BLaER1 treated with 17β-estradiol and CSF1 and Interleukin-3, amounts not matched to agents 10 nM and 100 nM (cell line): ENCODE results near the gene LDLRAD3.

Experiments
- H3K27ac ChIP-seq, 11 experiments: shearing (Covaris generic); formaldehyde crosslinking; 2 replicates each; pipeline ENCODE4 v1.8.1; 2022
- H3K27me3 ChIP-seq, 11 experiments: shearing (Covaris generic); formaldehyde crosslinking; 2 replicates each; pipeline ENCODE4 v1.8.1; 2022
- H3K36me3 ChIP-seq, 11 experiments: shearing (Covaris generic); formaldehyde crosslinking; 2 replicates each; pipeline ENCODE4 v1.8.1; 2022
- H3K4me1 ChIP-seq, 10 experiments: shearing (Covaris generic); formaldehyde crosslinking; 2 replicates each; pipeline ENCODE4 v1.8.1; 2022
- H3K4me2 ChIP-seq, 11 experiments: shearing (Covaris generic); formaldehyde crosslinking; 2 replicates each; pipeline ENCODE4 v1.8.1; 2022
- H3K4me3 ChIP-seq, 10 experiments: shearing (Covaris generic); formaldehyde crosslinking; 2 replicates each; pipeline ENCODE4 v1.8.1; 2022
- H3K9ac ChIP-seq, 11 experiments: shearing (Covaris generic); formaldehyde crosslinking; 2 replicates each; pipeline ENCODE4 v1.8.1; 2022
- H3K9me3 ChIP-seq, 11 experiments: shearing (Covaris generic); formaldehyde crosslinking; replicated peaks in 1 of 11; 2 replicates each; pipeline ENCODE4 v1.8.1; 2022
- H4K20me1 ChIP-seq, 11 experiments: shearing (Covaris generic); formaldehyde crosslinking; 2 replicates each; pipeline ENCODE4 v1.8.1; 2022
- Cebpa-rat ChIP-seq, 11 experiments: shearing (Covaris generic); IDR thresholded peaks; 2 replicates each; pipeline ENCODE4 v1.8.1; 2022

LDLRAD3 gene

DNA sequence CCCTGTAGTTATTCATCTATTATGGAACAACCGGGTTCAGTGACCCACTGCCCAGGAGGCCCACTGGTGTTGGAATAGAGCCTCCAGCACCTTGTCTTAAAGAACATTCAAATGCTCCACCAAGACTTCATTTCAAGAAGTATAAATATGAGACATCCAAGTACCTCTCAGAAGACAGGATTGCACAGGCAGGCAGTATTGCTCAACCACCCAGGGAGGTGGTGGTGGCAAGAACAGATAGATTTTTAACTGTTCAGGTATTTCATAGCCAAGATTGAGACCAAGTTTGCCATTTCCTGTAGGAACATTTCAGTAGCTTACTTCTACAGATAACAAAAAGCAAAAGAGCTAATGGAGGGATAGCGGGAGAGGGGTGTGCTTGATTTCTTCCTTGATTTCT lies 266.7 kb downstream of the LDLRAD3 start:
- Histone ChIP-seq H3K9ac (no peak overlapping the region), H3K9me3 (no peaks in the 10 kb centered on the region), H3K27me3 (no peaks in the 10 kb centered on the region), H3K4me1 (no peaks in the 10 kb centered on the region), H3K27ac (no peak overlapping the region), H3K36me3 (peaks cover under 1 to 78% (median 17%) of the 10 kb centered on the region in 11 experiments; a peak in 13 of 22 replicates), H3K4me3 (no peak overlapping the region), H4K20me1 (peaks cover 0 to 36% (median 0%) of the 10 kb centered on the region in 11 experiments; a peak in 5 of 22 replicates), H3K4me2 (no peak overlapping the region)
- TF ChIP-seq Cebpa-rat (IDR thresholded peaks at IDR 0.05), result no peak

DNA sequence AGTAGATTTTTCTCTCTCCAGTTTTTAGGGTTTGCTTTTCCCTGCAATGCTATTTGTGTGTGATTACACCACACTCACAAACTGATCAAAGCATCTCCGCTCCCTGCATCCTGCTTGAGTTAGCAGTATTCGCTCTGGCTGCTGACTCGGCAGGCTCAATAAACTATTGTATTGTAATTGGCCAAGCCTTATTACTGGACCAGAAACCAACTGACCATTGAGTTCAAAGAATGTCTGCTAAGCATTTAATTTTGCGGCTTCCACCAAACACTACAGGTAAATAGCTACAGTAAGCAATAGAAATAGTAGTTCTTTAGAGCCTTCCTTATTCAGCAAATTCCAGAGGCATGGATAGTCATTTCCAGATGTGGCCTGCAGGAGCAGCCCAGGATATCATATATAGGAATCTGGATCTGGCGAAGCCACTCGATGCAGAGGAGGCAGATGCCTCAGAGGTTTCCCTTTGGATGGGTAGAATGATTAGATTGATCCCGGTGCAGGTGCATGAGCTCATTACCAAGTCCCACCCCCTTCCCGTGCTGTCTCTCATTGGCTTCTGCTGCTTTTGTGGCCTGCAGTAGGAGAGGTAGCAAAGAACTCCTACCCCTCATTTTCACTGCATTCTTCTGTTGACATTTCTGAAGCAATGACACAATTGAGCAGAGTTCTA lies 268.0 kb downstream of the LDLRAD3 start:
- no peak overlapping the region for H3K4me2 ChIP-seq

DNA sequence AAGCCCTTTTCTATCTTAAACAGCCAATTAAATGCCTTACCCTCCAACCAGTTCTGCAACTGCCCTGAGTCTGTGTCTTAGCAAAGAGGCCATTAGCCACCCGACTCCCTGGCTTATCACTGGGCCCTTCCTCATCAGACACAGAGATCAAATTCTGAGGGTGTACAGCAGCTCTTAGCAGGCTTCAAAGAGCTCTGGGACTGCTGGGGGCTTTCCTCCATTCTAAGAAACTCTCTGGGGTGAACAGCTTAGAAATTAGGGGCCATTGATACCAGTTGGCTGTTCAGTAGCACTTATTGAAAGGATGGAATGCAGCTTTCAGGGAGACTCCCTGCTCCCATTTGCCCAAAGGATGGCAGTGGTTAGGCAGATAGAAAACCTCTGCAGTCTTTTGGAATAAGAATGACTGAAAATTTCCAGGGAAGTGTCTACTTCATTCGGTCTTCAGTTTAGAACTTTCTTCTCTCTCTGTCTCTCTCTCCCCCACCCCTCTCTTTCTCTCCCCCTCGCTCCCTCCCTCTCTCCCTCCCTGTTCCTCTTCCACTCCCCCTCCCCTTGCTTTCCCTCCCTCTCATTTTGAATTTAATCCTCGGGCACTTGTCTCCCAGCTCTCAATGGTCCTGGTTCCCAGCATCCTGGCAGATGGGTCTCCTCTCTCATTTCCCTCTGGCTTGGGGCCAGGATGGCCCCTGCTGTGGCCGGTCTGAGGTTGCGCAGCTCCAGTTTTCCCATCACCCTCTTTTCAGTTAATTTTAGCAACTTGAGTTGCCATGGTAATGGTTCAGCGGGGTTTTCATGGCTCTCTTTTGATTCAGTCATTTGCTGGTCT lies 268.9 kb downstream of the LDLRAD3 start:
- H3K4me3 ChIP-seq, result no peak overlapping the region
- H3K27me3 ChIP-seq, result no peaks in the 10 kb centered on the region
- TF ChIP-seq Cebpa-rat (IDR thresholded peaks at IDR 0.05), result no peak
- H4K20me1 ChIP-seq, result peaks cover 0 to 36% (median 0%) of the 10 kb centered on the region in 11 experiments; a peak in 5 of 22 replicates
- no peak overlapping the region for H3K9ac ChIP-seq
- peaks cover 7 to 78% (median 20%) of the 10 kb centered on the region in 11 experiments; a peak in 18 of 22 replicates for H3K36me3 ChIP-seq
- peaks cover 0 to 13% (median 5%) of the 10 kb centered on the region in 11 experiments; a peak in 14 of 22 replicates for H3K9me3 ChIP-seq
- H3K4me2 ChIP-seq, result no peak overlapping the region
- H3K27ac ChIP-seq, result no peak overlapping the region
- H3K4me1 ChIP-seq, result no peaks in the 10 kb centered on the region

More for the DNA sequence above, 268.0 kb downstream of the LDLRAD3 start:
- TF ChIP-seq Cebpa-rat (IDR thresholded peaks at IDR 0.05), result no peak
- Histone ChIP-seq H3K9me3 (peaks cover 0 to 5% (median 0%) of the 10 kb centered on the region in 11 experiments; a peak in 3 of 22 replicates), H3K36me3 (peaks cover 5 to 78% (median 13%) of the 10 kb centered on the region in 11 experiments; a peak in 15 of 22 replicates), H3K27me3 (no peaks in the 10 kb centered on the region), H3K4me3 (no peak overlapping the region), H3K27ac (no peak overlapping the region), H3K9ac (no peak overlapping the region), H3K4me1 (no peaks in the 10 kb centered on the region), H4K20me1 (peaks cover 0 to 36% (median 0%) of the 10 kb centered on the region in 11 experiments; a peak in 5 of 22 replicates)

DNA sequence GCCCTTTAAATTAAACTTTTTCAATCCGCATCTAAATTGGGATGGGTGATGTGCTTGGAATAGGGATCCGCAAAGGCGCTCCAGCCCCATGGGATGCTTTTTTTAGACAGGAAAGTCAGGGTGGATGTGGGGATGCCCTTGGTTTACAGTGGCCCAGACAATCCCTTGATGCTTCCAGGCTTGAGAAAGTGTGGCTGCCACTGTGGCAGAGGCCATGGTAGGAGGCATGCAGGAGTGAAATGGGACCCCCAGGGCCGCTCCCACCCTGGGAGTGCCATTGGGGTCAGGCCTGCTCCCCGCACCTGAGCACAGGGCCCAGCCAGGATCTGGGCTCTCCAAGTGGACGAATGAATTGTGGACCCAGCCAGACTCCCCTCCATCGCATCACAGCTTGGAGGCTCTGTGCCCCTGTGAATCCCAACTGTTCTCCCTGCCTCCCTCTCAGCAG lies 269.6 kb downstream of the LDLRAD3 start:
- Histone ChIP-seq H3K4me1 (no peaks in the 10 kb centered on the region), H3K9ac (no peak overlapping the region), H3K4me2 (no peak overlapping the region)

DNA sequence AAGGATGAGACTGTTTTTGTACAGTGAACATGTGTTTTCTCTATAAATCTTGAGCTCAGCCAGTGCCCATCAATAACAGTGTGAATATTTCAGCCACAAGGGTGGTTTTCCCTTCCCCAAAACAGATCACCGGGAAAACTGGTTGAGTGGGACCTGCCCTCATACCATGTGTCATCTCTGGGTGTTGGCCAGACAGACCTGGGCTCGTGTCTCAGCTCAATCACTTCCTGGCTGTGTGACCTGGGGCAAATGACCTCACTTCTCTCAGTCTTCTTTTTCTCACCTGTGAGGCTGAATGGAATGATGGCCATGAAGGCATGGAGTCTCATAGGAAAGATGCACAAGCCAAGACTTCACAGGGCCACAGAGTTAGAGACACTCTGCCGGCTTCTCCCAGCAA lies 270.6 kb downstream of the LDLRAD3 start:
- Histone ChIP-seq H3K36me3 (peaks cover 23 to 88% (median 35%) of the 10 kb centered on the region in 11 experiments), H3K4me1 (no peaks in the 10 kb centered on the region), H3K4me3 (no peak overlapping the region), H3K9ac (no peak overlapping the region), H3K9me3 (peaks cover 17 to 30% (median 21%) of the 10 kb centered on the region in 11 experiments), H3K27ac (no peak overlapping the region), H3K4me2 (no peak overlapping the region), H3K27me3 (no peaks in the 10 kb centered on the region), H4K20me1 (peaks cover 0 to 32% (median 0%) of the 10 kb centered on the region in 11 experiments; a peak in 5 of 22 replicates)
- TF ChIP-seq Cebpa-rat (IDR thresholded peaks at IDR 0.05), result no peak

More for the DNA sequence above, 269.6 kb downstream of the LDLRAD3 start:
- Histone ChIP-seq H4K20me1 (peaks cover 0 to 32% (median 0%) of the 10 kb centered on the region in 11 experiments; a peak in 5 of 22 replicates), H3K27ac (no peak overlapping the region), H3K36me3 (peaks cover 14 to 78% (median 26%) of the 10 kb centered on the region in 11 experiments; a peak in 21 of 22 replicates), H3K27me3 (no peaks in the 10 kb centered on the region), H3K9me3 (peaks cover 6 to 20% (median 11%) of the 10 kb centered on the region in 11 experiments), H3K4me3 (no peak overlapping the region)
- TF ChIP-seq Cebpa-rat (IDR thresholded peaks at IDR 0.05), result no peak

DNA sequence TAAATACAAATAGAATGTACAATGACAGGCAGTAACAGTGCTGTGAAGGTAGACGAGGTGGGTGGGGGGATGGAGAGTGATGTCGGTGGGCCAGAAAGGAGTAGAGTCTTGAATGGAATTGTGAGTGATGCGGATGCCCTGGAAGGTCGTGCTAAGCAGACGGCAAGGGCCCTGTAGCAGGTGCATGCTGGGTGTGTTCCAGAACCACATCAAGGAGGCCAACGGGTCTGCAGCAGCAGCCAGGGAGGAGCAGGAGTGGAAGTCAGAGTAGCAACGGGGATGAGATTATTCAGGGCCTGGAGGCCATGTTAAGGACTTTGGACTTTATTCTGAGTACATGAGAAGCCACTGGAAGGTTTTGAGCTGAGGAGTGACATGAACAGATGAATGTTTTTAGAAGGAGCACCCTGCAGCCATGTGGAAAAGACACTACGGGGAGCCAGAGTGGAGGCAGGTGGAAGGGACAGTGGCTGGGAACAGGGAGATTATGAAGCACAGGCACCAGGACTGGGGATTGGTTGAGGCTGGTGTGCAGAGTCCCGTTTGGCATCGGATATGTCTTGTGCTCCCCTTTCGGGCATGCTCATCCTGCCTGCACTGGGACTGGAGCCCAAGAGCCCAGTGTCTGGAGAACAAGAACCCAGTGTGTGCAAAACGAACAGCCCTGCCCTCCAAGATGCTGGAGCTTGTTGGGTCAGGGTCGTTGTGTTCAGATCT lies 271.3 kb downstream of the LDLRAD3 start:
- no peak for TF ChIP-seq Cebpa-rat (IDR thresholded peaks at IDR 0.05)
- no peak overlapping the region for H3K9ac ChIP-seq
- H3K27me3 ChIP-seq, result no peaks in the 10 kb centered on the region
- no peak overlapping the region for H3K27ac ChIP-seq
- H3K9me3 ChIP-seq, result peaks cover 23 to 37% (median 28%) of the 10 kb centered on the region in 11 experiments
- H3K4me2 ChIP-seq, result no peak overlapping the region
- H3K4me1 ChIP-seq, result no peaks in the 10 kb centered on the region
- peaks cover 0 to 32% (median 0%) of the 10 kb centered on the region in 11 experiments; a peak in 5 of 22 replicates for H4K20me1 ChIP-seq
- no peak overlapping the region for H3K4me3 ChIP-seq
- peaks cover 29 to 91% (median 39%) of the 10 kb centered on the region in 11 experiments for H3K36me3 ChIP-seq

DNA sequence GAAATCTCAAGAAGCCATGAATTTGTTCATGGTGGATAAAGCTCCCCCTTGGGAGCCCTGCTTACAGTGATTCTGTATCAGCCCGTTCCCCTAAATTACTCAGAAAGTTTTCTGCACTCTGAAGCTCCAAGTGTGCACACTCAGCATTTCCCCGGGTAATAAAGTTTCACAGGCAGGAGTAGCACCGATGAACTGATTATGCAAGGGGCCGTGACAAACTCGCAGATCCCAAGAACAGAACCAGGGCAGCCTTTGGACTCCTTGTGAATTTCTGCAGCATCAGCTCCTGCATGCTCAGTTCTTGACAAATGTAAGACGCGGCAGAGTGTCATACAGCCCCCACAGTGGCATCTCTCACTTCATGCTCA lies 271.8 kb downstream of the LDLRAD3 start:
- peaks cover 32 to 91% (median 44%) of the 10 kb centered on the region in 11 experiments for H3K36me3 ChIP-seq
- H3K27me3 ChIP-seq, result no peaks in the 10 kb centered on the region
- TF ChIP-seq Cebpa-rat (IDR thresholded peaks at IDR 0.05), result no peak
- no peak overlapping the region for H3K27ac ChIP-seq
- H3K4me2 ChIP-seq, result no peak overlapping the region
- H3K9me3 ChIP-seq, result peaks cover 29 to 42% (median 33%) of the 10 kb centered on the region in 11 experiments
- H3K9ac ChIP-seq, result no peak overlapping the region
- no peak overlapping the region for H3K4me3 ChIP-seq
- no peaks in the 10 kb centered on the region for H3K4me1 ChIP-seq
- peaks cover 0 to 28% (median 0%) of the 10 kb centered on the region in 11 experiments; a peak in 5 of 22 replicates for H4K20me1 ChIP-seq

DNA sequence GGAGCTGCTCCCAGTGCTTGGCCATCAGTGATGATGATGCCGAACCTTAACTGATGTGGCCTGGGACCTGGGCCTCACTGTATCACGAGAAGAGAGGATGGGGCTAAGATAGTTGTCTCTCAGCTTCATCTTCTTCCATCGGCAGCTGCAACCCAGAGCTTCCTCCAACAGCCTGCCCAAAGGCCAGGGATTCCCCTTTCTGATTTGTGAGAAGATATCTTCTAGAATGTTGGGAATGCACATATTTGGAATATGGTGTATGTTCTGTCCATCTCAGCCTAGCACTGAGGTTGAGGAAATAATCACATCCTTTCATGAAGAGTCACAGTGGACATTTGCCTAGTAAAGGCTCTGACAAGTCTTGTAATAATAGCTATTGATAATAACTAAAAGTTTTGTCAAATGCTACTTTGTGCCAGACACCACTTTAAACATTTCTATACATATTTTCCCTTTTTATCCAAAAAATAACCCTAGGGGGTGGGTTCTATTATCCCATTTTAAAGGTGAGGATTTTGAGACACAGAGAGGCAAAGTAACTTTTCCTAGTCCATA lies 272.3 kb downstream of the LDLRAD3 start:
- no peak for TF ChIP-seq Cebpa-rat (IDR thresholded peaks at IDR 0.05)
- H4K20me1 ChIP-seq, result peaks cover 0 to 28% (median 0%) of the 10 kb centered on the region in 11 experiments; a peak in 4 of 22 replicates
- H3K27me3 ChIP-seq, result no peaks in the 10 kb centered on the region
- no peak overlapping the region for H3K27ac ChIP-seq
- peaks cover 29 to 42% (median 33%) of the 10 kb centered on the region in 11 experiments for H3K9me3 ChIP-seq
- H3K36me3 ChIP-seq, result peaks cover 32 to 88% (median 45%) of the 10 kb centered on the region in 11 experiments
- no peaks in the 10 kb centered on the region for H3K4me1 ChIP-seq
- no peak overlapping the region for H3K4me2 ChIP-seq
- H3K9ac ChIP-seq, result no peak overlapping the region
- no peak overlapping the region for H3K4me3 ChIP-seq
